Panc1 (cell line): ENCODE measurements around the gene LMBRD1.

Experiments
- POLR2AphosphoS5 ChIP-seq: IDR thresholded peaks from 2 replicates; pipeline ENCODE4 v1.6.1; 2012; ENCODE audit warnings: mild to moderate bottlenecking, low read depth, low read length, moderate library complexity
- TF ChIP-seq, protein P1 (sequence below): fragments of 450-650 bp; IDR thresholded peaks from 2 replicates; pipeline ENCODE4 v1.5.1; 2017; ENCODE audit warnings: mild to moderate bottlenecking
- TF ChIP-seq, protein P2 (sequence below), 2 experiments: IDR thresholded peaks; 2 replicates each; pipeline ENCODE4 v1.6.1; 2011 to 2012; ENCODE audit warnings: low read depth in 2 of 2, control low read depth in 1 of 2, low read length in 1 of 2, mild to moderate bottlenecking in 1 of 2, moderate library complexity in 1 of 2; ENCODE audit not compliant: insufficient read depth in 1 of 2

DNA sequence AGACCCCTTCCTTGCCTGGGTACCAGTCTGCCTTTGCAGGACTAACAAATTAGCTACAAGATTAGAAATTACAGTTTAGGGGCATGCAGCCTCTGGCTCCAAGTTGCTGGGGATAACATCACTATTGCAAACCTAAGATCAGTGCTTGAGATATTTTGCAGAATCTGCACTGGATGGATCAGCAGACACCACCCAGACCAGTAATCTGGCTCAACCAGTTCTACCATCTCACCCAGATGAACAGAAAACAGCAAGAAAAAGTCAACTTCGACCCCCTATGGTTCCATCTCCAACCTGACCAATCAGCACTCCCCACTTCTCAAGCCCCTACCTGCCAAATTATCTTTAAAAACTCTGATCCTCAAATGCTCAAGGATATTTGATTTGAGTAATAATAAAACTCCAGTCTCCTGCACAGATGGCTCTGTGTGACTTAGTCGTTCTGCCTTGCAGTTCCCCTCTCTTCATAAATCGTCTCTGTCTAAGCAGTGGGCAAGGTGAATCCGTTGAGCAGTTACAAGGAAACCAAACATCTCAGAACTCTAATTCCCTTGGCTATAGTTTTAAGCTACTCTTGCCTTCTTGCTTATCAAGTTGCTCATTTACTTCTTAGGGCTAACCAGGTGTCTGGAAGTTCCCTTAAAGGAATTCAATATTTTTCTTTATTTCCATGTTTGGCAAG, 16.1 kb upstream of the LMBRD1 start:
- TF ChIP-seq, protein P1, sequence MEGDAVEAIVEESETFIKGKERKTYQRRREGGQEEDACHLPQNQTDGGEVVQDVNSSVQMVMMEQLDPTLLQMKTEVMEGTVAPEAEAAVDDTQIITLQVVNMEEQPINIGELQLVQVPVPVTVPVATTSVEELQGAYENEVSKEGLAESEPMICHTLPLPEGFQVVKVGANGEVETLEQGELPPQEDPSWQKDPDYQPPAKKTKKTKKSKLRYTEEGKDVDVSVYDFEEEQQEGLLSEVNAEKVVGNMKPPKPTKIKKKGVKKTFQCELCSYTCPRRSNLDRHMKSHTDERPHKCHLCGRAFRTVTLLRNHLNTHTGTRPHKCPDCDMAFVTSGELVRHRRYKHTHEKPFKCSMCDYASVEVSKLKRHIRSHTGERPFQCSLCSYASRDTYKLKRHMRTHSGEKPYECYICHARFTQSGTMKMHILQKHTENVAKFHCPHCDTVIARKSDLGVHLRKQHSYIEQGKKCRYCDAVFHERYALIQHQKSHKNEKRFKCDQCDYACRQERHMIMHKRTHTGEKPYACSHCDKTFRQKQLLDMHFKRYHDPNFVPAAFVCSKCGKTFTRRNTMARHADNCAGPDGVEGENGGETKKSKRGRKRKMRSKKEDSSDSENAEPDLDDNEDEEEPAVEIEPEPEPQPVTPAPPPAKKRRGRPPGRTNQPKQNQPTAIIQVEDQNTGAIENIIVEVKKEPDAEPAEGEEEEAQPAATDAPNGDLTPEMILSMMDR = no peak
- TF ChIP-seq, protein P2, sequence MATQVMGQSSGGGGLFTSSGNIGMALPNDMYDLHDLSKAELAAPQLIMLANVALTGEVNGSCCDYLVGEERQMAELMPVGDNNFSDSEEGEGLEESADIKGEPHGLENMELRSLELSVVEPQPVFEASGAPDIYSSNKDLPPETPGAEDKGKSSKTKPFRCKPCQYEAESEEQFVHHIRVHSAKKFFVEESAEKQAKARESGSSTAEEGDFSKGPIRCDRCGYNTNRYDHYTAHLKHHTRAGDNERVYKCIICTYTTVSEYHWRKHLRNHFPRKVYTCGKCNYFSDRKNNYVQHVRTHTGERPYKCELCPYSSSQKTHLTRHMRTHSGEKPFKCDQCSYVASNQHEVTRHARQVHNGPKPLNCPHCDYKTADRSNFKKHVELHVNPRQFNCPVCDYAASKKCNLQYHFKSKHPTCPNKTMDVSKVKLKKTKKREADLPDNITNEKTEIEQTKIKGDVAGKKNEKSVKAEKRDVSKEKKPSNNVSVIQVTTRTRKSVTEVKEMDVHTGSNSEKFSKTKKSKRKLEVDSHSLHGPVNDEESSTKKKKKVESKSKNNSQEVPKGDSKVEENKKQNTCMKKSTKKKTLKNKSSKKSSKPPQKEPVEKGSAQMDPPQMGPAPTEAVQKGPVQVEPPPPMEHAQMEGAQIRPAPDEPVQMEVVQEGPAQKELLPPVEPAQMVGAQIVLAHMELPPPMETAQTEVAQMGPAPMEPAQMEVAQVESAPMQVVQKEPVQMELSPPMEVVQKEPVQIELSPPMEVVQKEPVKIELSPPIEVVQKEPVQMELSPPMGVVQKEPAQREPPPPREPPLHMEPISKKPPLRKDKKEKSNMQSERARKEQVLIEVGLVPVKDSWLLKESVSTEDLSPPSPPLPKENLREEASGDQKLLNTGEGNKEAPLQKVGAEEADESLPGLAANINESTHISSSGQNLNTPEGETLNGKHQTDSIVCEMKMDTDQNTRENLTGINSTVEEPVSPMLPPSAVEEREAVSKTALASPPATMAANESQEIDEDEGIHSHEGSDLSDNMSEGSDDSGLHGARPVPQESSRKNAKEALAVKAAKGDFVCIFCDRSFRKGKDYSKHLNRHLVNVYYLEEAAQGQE (IDR thresholded peaks at IDR 0.05; ENCODE audit: insufficient read depth in 1 of 2, low read depth in 2 of 2, low read length in 1 of 2) = no peak
- TF ChIP-seq POLR2AphosphoS5 = no peak
